Hepatocyte (in vitro differentiated cells): Measurements from ENCODE around the gene CHD2. TPM values are rescaled to one million over a fixed set of nuclear protein-coding genes. Genes with fewer than 3 reads are reported as not detected.
"Not testable (repeated sequence)": the region's sequence is repeated elsewhere in the genome, so short reads cannot be mapped to it uniquely, and the experiment has no call there.

ENCODE experiments used
- DNase-seq: peaks from one replicate; pipeline ENCODE4 v3.0.0-alpha.2; 2016; ENCODE audit warnings: low spot score
- H2AFZ ChIP-seq: fragments of 200-600 bp; sonication (generic); 2 replicates; pipeline ENCODE4 v1.6.0; 2016; ENCODE audit warnings: antibody characterized with exemption, mild to moderate bottlenecking
- H3K27ac ChIP-seq: fragments of 200-600 bp; sonication (generic); 2 replicates; pipeline ENCODE4 v1.5.1; 2016; ENCODE audit warnings: mild to moderate bottlenecking
- H3K27me3 ChIP-seq: fragments of 200-600 bp; sonication (generic); 2 replicates; pipeline ENCODE4 v1.6.1; 2016
- H3K36me3 ChIP-seq: fragments of 200-600 bp; sonication (generic); replicated peaks from 2 replicates; pipeline ENCODE4 v1.5.1; 2016; ENCODE audit warnings: low read depth; ENCODE audit not compliant: insufficient read depth
- H3K4me1 ChIP-seq: fragments of 200-600 bp; sonication (generic); 2 replicates; pipeline ENCODE4 v1.5.1; 2016; ENCODE audit warnings: mild to moderate bottlenecking, moderate library complexity; ENCODE audit not compliant: insufficient read depth
- H3K4me2 ChIP-seq: fragments of 200-600 bp; sonication (generic); 2 replicates; pipeline ENCODE4 v1.6.0; 2016
- H3K4me3 ChIP-seq: fragments of 200-600 bp; sonication (generic); 2 replicates; pipeline ENCODE4 v1.5.1; 2016; ENCODE audit warnings: mild to moderate bottlenecking
- H3K79me2 ChIP-seq: fragments of 200-600 bp; sonication (generic); 2 replicates; pipeline ENCODE4 v1.6.0; 2017; ENCODE audit warnings: mild to moderate bottlenecking
- H3K9me2 ChIP-seq: fragments of 200-600 bp; sonication (generic); replicated peaks from 2 replicates; pipeline ENCODE4 v1.6.0; 2017; ENCODE audit warnings: mild to moderate bottlenecking; ENCODE audit not compliant: insufficient read depth
- H3K9me3 ChIP-seq: fragments of 200-600 bp; sonication (generic); 2 replicates; pipeline ENCODE4 v1.5.1; 2016; ENCODE audit warnings: low read depth, mild to moderate bottlenecking
- H4K20me1 ChIP-seq: fragments of 200-600 bp; sonication (generic); 2 replicates; pipeline ENCODE4 v1.6.0; 2016; ENCODE audit warnings: mild to moderate bottlenecking; ENCODE audit not compliant: insufficient read depth, poor library complexity, severe bottlenecking
- CTCF ChIP-seq: fragments of 200-600 bp; sonication (generic); IDR thresholded peaks from 2 replicates; pipeline ENCODE4 v1.5.1; 2016; ENCODE audit warnings: antibody characterized with exemption, mild to moderate bottlenecking; ENCODE audit not compliant: poor library complexity
- EZH2 ChIP-seq: fragments of 200-600 bp; sonication (generic); IDR thresholded peaks from 2 replicates; pipeline ENCODE4 v1.6.1; 2016; ENCODE audit warnings: antibody characterized with exemption, mild to moderate bottlenecking, borderline replicate concordance
- EZH2phosphoT487 ChIP-seq: fragments of 200-600 bp; sonication (generic); IDR thresholded peaks from one replicate; pipeline ENCODE4 v1.6.1; 2018; ENCODE audit warnings: antibody characterized with exemption, mild to moderate bottlenecking, low read depth, moderate library complexity; ENCODE audit not compliant: unreplicated experiment, severe bottlenecking
- WGBS: methylation state at CpG from one replicate; pipeline ENCODE4 v1.1.6; 2016; ENCODE audit warnings: low lambda C conversion rate; ENCODE audit errors: missing lambda C conversion rate; 5-methylcytosine and 5-hydroxymethylcytosine counted together
- polyA plus RNA-seq: library from polyadenylated mRNA; unstranded; fragments of >200 nt; fragmentation: Nextera tagmentation; extraction: Ambion mirVana; gene quantifications from 2 replicates; pipeline ENCODE4 v1.2.1, GENCODE V29; 2016
- total RNA-seq: library from RNA; depleted of rRNA; stranded (reverse); fragments of >200 nt; gene quantifications from 2 replicates; pipeline ENCODE4 v1.2.3, GENCODE V29; 2014

The CHD2 gene
- total and polyA plus RNA-seq, 2 experiments from 2014 or later: 49.3 to 133 TPM

GRCh38 chr15:92914768-92915221, 14.7 kb downstream of the CHD2 start:
- no peak for DNase-seq
- Histone ChIP-seq H3K36me3 (no peaks in the 10 kb centered on the region), H3K4me1 (peaks cover 55% of the 10 kb centered on the region), H3K79me2 (peaks cover 97% of the 10 kb centered on the region), H3K9me2 (no peaks in the 10 kb centered on the region), H3K4me2 (no peak overlapping the region), H3K9me3 (no peaks in the 10 kb centered on the region), H3K4me3 (no peak overlapping the region), H2AFZ (no peak overlapping the region), H3K27ac (peak overlapping the region; percentile 91), H4K20me1 (peaks cover 25% of the 10 kb centered on the region), H3K27me3 (no peaks in the 10 kb centered on the region)
- WGBS: 74% methylated on average over 4 of the region's 4 CpGs
- no peak for TF ChIP-seq EZH2phosphoT487
- TF ChIP-seq CTCF: no peak
- TF ChIP-seq EZH2: no peak

GRCh38 chr15:92915766-92916435, 15.8 kb downstream of the CHD2 start:
- peak overlapping the region; percentile 91 for H3K27ac ChIP-seq
- no peak overlapping the region for H3K4me3 ChIP-seq
- H3K9me2 ChIP-seq: no peaks in the 10 kb centered on the region
- peaks cover 97% of the 10 kb centered on the region for H3K79me2 ChIP-seq
- no peak overlapping the region for H3K4me2 ChIP-seq
- H2AFZ ChIP-seq: no peak overlapping the region
- TF ChIP-seq EZH2phosphoT487: no peak
- TF ChIP-seq EZH2: no peak
- no peak for TF ChIP-seq CTCF
- H3K4me1 ChIP-seq: peaks cover 62% of the 10 kb centered on the region
- no peaks in the 10 kb centered on the region for H3K36me3 ChIP-seq
- no peaks in the 10 kb centered on the region for H3K27me3 ChIP-seq
- H3K9me3 ChIP-seq: no peaks in the 10 kb centered on the region
- H4K20me1 ChIP-seq: peaks cover 18% of the 10 kb centered on the region
- DNase-seq: no peak
- 86% methylated on average over 4 of the region's 4 CpGs for whole genome bisulfite sequencing

- Histone ChIP-seq H3K4me1 (peaks cover 71% of the 10 kb centered on the region), H3K9me2 (no peaks in the 10 kb centered on the region), H3K9me3 (no peaks in the 10 kb centered on the region), H3K4me2 (peak overlapping the region; percentile 59), H2AFZ (no peak overlapping the region), H4K20me1 (peaks cover 13% of the 10 kb centered on the region), H3K27ac (peak overlapping the region; percentile 91), H3K36me3 (no peaks in the 10 kb centered on the region), H3K27me3 (no peaks in the 10 kb centered on the region), H3K79me2 (peaks cover 97% of the 10 kb centered on the region), H3K4me3 (no peak overlapping the region)
- 22% methylated on average over 11 of the region's 11 CpGs for WGBS
- TF ChIP-seq EZH2phosphoT487: no peak
- TF ChIP-seq EZH2: no peak
- TF ChIP-seq CTCF: peak; percentile 92
- peak; percentile 96 for DNase-seq
Observed at GRCh38 chr15:92917598-92918407, 17.7 kb downstream of the CHD2 start.

- not testable (repeated sequence) for H3K27me3 ChIP-seq, H3K9me3 ChIP-seq, H3K4me3 ChIP-seq, H3K9me2 ChIP-seq, H2AFZ ChIP-seq, H4K20me1 ChIP-seq, H3K36me3 ChIP-seq, DNase-seq
- peak overlapping the region; percentile 91 for H3K27ac ChIP-seq
- peak overlapping the region; percentile 59 for H3K4me2 ChIP-seq
- peaks cover 75% of the 10 kb centered on the region for H3K4me1 ChIP-seq
- peaks cover 97% of the 10 kb centered on the region for H3K79me2 ChIP-seq
- WGBS: 78% methylated on average over 9 of the region's 9 CpGs
Observed at GRCh38 chr15:92918881-92919280, 18.8 kb downstream of the CHD2 start.
